ENCODE data around the gene REST.
A peak's percentile ranks its signal among the peaks of the same experiment; 100 is the strongest.

REST gene

GRCh38 chr4:56971383-56971782 lies 63.7 kb downstream of the REST start:
- no peak overlapping the region for H3K4me3 Mint-ChIP-seq
- no peaks in the 10 kb centered on the region for H3K27me3 Mint-ChIP-seq (ENCODE audit: low read depth, poor library complexity)
- no peak for DNase-seq
- H3K9me3 Mint-ChIP-seq = peaks cover 21% of the 10 kb centered on the region
- TF ChIP-seq CTCF (IDR thresholded peaks at IDR 0.05) = no peak
- no peak overlapping the region for H3K27ac Mint-ChIP-seq
- peaks cover 16% of the 10 kb centered on the region for H3K4me1 Mint-ChIP-seq
- peaks cover 66% of the 10 kb centered on the region for H3K36me3 Mint-ChIP-seq (ENCODE audit: low read depth)

GRCh38 chr4:56972389-56972788 lies 64.7 kb downstream of the REST start:
- Mint-ChIP-seq H3K4me3 (no peak overlapping the region), H3K4me1 (peaks cover 19% of the 10 kb centered on the region), H3K27ac (no peak overlapping the region), H3K9me3 (peaks cover 21% of the 10 kb centered on the region), H3K36me3 (ENCODE audit: low read depth) (peaks cover 57% of the 10 kb centered on the region), H3K27me3 (ENCODE audit: low read depth, poor library complexity) (no peaks in the 10 kb centered on the region)
- DNase-seq = no peak
- no peak for TF ChIP-seq CTCF (IDR thresholded peaks at IDR 0.05)

- no peak for DNase-seq
- peaks cover 54% of the 10 kb centered on the region for H3K36me3 Mint-ChIP-seq (ENCODE audit: low read depth)
- H3K9me3 Mint-ChIP-seq = peaks cover 21% of the 10 kb centered on the region
- no peak overlapping the region for H3K4me3 Mint-ChIP-seq
- peaks cover 19% of the 10 kb centered on the region for H3K4me1 Mint-ChIP-seq
- TF ChIP-seq CTCF (IDR thresholded peaks at IDR 0.05) = no peak
- H3K27ac Mint-ChIP-seq = no peak overlapping the region
- peaks cover 2% of the 10 kb centered on the region for H3K27me3 Mint-ChIP-seq (ENCODE audit: low read depth, poor library complexity)
Observed at GRCh38 chr4:56972809-56973208, 65.1 kb downstream of the REST start.

- no peak for DNase-seq
- H3K4me1 Mint-ChIP-seq = peaks cover 19% of the 10 kb centered on the region
- H3K27me3 Mint-ChIP-seq (ENCODE audit: low read depth, poor library complexity) = peaks cover 4% of the 10 kb centered on the region
- H3K4me3 Mint-ChIP-seq = no peak overlapping the region
- no peak overlapping the region for H3K27ac Mint-ChIP-seq
- TF ChIP-seq CTCF (IDR thresholded peaks at IDR 0.05) = no peak
- H3K36me3 Mint-ChIP-seq (ENCODE audit: low read depth) = peaks cover 54% of the 10 kb centered on the region
- peaks cover 21% of the 10 kb centered on the region for H3K9me3 Mint-ChIP-seq
Observed at GRCh38 chr4:56973336-56973735, 65.6 kb downstream of the REST start.

GRCh38 chr4:56976283-56976836 lies 68.7 kb downstream of the REST start:
- H3K36me3 Mint-ChIP-seq (ENCODE audit: low read depth) = peaks cover 30% of the 10 kb centered on the region

More at GRCh38 chr4:56976283-56976836, 68.7 kb downstream of the REST start:
- H3K4me3 Mint-ChIP-seq = peak overlapping the region; percentile 100
- H3K4me1 Mint-ChIP-seq = peaks cover 41% of the 10 kb centered on the region
- peaks cover 4% of the 10 kb centered on the region for H3K27me3 Mint-ChIP-seq (ENCODE audit: low read depth, poor library complexity)
- no peak overlapping the region for H3K27ac Mint-ChIP-seq
- TF ChIP-seq CTCF (IDR thresholded peaks at IDR 0.05) = no peak
- peaks cover 21% of the 10 kb centered on the region for H3K9me3 Mint-ChIP-seq
- peak; percentile 36 for DNase-seq
